IPS-NIHi7 (cell line): ENCODE measurements around the gene CACNA1D.
"Not testable (repeated sequence)": the region's sequence is repeated elsewhere in the genome, so short reads cannot be mapped to it uniquely, and the experiment has no call there.

Source experiments
- DNase-seq: peaks from one replicate; pipeline ENCODE4 v3.0.0; 2012; ENCODE audit warnings: mixed read lengths; ENCODE audit errors: extremely low spot score

CACNA1D gene

DNA sequence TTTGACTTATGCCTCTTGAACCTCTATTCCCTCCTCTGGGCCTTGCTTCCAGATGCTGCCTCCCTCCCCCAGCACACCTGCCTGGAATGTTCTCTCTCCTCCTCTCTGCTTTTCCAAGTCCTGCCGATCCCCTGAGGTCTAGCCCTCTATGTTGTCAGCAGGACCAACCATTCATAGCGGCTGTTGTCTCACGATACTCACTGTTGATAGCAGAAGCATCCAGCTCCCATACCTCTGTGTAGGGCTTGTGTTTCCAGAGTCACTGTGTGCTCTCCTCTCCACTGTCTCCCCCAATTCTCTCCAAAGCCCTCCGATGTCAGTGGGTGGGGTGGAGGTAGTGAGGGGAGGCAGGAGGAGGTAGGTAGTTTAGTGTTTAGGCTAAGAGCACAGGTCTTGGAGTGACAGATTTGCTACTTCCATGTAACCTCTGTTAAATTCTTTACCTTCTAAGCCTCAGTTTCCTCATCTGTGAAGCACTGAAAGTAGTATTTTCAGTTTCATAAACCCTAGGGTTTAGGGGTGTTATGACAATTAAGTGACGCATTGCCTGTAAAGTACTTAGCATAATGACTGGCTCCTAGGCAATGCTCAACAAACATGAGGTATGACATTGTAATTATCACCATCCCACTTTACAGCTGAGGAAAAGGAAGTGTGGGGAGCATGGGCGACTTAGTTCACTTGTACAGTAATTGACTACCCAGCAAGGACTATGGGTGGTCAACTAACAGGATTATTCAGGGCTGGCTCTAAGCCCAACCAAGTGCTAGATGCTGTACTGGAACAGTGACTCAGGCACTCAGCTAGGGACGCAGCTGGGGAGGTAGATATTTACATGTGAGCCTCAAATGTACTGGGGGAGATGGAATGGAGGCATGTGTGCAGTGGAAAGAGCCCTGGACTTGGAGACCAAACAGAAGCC lies 122.8 kb downstream of the CACNA1D start:
- no peak for DNase-seq

DNA sequence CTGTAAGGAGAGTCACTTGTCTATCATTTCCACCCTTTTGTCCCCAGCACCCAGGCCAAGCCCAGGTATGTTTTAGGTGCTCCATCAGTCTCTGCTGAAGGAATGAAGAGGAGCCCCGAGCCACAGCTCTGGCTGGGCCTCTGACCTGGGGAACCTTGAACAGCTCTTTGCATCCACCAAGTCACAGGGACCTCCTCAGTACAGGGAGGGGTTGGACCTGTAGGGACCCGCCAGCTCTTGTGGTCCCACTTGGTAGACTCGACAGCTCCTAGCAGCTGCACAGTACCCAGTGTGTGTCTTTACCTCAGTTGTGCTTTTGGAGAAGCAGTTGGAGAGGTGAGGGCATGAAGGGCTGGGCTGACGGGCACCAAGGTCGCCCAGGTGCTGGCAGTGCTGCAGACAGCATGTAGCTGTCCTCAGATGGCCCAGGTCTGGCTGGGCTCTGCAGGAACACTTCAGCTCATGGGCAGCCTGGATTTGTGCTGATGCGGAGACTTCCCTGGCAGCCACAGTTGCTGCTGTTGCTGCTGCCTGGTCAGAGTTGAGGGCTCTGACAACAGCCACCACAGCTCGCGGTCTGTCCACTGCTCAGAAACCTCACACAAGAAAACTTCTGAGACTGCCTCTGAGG lies 123.6 kb downstream of the CACNA1D start:
- DNase-seq = no peak

DNA sequence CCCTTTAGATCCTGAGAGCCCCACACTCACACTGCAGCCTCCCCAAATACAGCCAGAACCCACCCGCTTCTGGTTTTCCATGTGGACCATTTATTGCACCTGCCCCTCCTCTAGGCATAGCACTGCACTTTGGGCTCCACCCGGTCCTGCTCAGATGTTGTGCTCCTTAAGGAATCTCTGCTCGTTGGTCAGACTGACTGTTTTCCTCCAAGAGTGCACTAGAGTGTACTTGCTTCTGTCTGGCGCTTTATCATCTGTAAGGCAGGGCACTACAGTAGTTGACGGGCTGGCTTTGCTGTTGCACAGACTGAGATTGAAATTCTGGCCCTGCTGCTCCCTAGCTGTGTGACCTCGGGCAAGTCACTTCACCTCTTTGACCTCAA lies 124.1 kb downstream of the CACNA1D start:
- DNase-seq = no peak

DNA sequence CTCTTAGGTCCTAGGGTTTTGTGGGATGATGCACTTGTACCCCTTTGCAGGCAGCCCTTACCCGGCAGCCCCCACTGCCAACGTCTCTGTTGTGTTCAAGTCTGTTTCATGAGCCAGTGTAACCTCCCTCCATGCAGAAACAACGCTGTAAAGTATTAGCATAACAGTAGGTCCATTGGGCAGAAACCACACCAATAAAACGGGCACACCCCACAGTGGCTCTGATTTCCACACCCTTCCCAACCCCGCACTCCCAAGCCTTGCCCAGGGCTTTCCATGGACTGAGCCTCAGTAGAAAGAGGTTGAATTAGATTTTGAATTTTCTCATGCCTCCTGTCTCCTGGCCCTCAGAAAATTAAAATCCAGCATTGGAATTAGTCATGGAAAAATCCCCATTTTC lies 124.5 kb downstream of the CACNA1D start:
- DNase-seq = no peak

DNA sequence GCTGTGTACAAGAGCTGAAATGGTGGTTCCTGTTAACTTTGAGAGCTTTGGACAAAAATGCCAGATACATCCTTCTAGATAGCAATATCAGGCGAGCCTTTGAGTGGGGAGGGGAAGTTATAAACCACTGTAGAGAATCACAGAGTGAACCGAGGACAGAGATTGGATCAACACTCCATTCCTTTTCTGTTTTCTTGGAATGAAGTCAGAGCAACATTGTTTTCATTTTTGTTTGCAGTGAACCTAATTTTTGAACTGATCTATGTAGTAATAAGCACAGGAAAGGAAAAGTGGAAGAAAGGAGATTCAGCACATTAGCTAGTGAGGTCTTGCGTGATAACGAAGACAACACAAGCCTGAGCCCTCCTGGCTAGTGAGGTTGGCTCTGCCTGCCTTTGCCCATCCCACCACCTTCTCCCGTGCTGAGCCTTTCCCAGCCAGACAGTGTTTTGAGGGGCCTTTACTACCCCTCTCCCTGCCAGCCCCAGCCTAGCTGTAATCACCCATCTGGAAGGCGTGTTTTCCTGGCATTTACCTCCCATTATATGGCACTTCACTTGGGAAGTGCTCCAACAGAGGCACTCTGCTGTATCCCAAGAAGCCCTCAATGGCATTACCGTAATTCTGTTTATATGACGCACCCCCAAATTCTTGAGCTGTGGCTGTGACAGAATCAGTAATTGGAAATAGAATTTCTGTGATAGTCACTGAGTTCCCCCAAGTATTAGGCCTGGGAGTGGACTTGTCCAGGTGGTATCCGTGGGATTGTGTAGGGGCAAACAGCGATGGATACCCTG lies 129.8 kb downstream of the CACNA1D start:
- DNase-seq = peak; percentile 10

DNA sequence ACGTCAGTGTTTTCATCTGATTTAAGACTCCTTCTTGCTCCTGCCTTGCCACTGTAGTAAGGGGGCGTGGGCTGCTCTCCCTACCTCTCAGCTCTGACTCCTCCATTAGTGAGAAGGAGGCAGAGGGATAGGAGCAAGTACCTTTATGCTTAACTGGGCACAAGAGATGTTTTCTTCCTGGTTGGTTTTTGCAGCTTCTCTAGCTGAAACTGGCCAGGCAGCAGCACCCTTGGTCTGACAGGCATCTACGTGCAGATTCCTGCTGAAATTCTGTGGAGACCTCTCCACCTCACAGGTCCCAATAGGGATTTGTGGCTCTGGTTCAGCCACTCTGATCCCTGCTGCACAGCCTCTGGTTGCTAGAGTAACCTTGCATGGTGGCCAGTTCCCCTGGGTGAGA lies 132.5 kb downstream of the CACNA1D start:
- DNase-seq = no peak

DNA sequence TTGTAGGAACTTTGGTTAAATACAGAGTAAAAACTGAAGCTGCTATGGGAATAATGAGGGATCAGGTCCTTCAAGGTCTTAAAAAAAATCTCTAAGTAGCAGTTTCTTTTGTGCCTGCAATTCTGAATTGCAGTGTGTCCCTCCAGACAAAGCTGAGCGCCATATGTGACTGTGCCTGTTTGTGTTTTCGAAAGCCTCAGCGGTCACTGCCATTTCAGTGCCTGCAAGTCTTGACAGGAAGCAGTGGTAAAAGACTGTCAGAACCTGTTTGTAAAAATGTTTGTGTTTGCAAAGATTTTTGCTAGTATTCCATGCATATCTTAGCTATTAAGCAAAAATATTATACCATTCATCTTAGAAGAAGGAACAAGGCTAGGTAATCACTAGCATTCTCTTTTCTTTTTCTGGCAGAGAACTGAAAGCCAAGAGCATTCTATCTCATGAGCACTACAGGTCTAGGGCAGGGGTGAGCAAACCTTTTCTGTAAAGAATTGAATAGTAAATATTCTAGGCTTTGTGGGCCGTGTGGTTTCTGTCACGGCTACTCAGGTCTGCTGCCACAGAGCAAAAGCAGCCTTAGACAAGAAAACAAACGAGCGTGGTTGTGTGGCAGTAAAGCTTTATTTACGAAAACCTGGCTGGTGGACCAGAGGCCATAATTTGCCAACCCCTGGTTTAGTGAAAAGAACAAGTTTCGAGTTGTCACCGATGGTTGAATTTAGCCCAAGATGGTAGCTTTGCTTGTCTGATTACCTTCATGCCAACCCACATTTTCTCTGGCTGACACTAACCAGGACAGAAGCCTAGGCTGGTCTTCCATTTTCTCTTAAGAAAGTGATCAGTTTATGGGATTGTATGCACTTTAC lies 134.4 kb downstream of the CACNA1D start:
- DNase-seq = no peak

DNA sequence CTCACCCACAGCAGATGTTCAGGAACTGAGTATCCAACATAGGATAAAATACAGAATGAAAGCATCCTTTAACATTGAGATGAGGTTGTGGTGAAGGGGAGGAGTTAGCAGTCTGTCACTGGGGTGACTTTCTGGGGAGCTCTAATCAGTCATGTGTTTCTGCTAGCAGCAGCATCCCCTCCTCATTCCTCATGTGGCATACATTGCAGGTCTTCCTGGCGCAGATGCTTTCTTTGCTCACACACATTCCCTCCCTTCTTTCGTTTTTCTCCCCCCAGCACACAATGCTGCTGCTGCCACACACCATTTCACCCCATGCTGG lies 135.0 kb downstream of the CACNA1D start:
- no peak for DNase-seq

DNA sequence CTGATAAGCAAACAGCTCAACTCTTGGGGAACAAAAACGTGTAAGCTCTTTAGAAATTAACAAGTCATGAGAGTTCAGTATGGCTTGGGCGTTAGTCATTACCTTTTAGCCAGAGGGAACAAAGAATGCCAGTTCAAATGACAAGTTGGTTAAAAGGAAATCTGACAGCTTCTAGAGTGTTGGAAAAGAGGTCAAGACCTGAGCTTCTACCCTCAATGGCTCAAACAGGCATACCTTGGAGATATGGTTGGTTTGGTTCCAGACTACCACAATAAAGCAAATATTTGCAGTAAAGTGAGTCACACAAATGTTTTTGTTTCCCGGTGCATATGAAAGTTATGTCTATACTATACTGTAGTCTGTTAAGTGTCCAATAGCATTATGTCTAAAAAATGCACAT lies 136.1 kb downstream of the CACNA1D start:
- DNase-seq = no peak

DNA sequence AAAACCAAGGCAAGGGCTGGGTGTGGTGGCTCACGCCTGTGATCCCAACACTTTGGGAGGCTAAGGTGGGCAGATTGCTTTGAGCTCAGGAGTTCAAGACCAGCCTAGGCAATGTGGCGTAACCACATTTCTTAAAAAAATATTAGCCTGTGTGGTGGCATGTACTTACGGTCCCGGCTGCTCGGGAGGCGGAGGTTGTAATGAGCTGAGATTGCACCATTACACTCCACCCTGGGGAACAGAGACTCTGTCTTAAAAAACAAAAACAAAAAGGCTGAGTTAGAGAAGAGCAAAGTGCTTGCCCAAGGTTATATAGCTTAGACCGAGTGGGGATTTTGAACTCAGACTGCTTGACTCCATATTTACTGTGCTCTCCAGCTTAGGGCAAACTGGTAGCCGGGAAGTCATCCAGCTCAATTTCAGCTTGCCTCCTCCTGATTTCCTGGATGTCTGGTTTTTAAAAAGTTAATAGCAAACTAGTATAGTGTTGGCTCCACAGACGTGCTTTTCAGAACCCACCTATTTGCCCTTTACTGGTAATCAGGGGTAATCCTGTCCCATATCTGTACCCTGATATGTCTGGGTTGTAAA lies 138.9 kb downstream of the CACNA1D start:
- no peak for DNase-seq

DNA sequence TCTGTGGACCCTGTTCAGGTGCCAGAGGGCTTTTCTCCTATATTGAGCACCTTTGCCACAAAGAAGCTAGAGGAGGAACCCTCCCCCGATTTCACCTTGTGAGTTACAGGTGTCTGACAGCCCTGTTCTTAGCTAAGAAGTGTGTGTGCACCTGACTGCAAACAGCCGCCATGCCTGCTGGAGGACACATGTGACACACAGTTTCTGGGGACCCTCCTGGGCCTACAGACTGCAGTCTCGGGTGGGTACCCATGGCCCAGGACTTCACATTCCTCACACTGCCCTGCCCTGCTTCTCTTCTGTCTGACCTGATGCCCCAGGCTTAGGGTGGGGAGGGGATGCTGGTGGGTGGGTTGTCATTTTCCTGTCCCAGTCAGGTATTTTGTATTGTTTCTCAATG lies 140.6 kb downstream of the CACNA1D start:
- DNase-seq = peak; percentile 6

DNA sequence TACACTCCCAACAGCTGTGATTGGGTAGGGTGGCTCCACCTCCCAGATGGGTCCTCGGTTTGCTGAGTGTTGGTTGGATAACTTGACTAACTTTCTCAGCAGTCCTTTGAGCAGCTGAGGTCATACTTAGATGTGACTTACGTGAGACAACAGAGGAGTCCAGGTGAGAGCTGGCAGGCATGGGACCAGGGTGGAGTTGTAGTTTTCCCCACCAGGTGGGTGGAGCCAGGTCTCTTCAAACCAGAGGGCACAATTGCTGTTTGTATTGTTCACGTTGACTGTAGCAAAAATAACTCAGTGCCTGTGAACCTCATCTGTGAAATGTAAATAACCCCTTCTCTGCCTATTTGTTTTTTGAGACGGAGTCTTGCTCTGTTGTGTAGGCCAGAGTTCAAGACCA lies 144.4 kb downstream of the CACNA1D start:
- DNase-seq = not testable (repeated sequence)

DNA sequence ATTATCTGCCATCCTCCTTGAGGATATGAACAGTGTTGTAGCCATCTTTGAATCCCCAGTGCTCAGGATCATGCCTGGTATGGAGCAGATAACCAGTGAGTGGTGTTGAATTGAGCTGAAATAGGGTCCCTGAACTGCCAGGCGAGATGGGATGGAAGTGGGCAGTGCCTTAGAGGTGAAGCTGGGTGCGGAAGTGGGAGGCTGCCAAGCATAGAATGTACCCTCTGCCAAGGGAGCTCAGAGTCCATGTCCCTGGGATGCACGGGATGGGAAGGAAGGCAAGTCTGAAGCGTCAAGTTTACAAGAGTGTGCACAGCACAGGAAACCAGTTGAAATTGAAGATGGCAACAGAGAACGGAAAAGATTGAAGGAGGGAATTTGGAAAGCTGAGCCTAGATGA lies 147.0 kb downstream of the CACNA1D start:
- DNase-seq = peak; percentile 5

DNA sequence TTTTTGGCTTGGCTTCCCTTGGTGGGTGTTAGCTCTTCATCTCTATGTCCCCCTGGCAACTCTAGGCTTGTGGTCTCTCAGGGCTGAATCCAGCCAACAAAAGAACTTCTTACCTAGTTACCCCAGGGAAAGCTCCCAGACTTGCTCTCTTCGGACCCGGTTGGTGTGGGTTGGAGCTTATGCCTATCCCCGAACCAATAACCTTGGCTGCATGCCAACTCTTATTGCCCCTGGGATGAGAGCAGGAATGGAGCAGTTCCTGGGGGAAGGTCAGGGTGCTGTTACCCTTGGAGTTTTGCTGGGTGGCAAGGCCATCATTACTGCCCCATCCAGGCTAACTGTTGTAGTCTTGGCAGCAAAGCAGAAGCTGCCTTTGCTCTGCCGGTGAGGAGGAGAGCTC lies 147.8 kb downstream of the CACNA1D start:
- DNase-seq = no peak

DNA sequence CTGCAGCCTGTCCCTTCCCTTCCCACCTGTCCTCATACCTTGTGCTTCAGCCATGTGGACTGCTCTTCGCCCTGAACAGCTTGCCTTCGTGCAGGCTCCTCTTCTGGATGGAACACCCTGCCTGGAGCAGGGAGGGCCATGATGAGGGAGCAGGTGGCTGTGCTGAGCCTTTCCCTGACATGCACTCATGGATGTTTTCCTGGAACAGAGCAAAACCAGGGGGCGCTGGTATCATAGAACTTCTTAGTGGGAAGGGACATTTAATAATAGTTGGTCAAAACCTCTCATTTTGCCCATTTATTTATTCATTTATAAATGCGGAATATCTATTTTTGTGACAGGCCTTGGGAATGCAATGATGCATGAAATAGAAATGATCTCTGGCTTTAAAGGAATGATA lies 149.3 kb downstream of the CACNA1D start:
- DNase-seq = peak; percentile 39

DNA sequence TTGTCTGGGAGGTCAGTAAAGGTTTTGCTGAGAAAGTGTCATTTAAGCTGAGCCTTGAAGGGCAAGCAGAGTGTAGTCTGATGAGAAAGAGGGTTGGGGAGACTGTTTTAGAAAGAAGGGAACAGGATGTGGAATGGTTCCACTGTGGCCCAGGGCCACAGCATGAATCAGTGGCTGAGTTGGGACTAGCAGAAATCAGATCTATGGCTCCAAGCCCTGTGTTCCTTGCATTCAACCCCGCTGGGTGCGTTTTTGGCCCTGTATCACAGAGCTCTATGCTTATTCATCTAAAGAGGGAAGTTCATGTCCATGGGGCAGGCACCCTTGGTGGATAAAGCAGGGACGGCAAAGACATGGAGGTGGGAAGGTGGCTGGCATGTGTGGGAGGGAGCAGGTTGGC lies 151.3 kb downstream of the CACNA1D start:
- no peak for DNase-seq

DNA sequence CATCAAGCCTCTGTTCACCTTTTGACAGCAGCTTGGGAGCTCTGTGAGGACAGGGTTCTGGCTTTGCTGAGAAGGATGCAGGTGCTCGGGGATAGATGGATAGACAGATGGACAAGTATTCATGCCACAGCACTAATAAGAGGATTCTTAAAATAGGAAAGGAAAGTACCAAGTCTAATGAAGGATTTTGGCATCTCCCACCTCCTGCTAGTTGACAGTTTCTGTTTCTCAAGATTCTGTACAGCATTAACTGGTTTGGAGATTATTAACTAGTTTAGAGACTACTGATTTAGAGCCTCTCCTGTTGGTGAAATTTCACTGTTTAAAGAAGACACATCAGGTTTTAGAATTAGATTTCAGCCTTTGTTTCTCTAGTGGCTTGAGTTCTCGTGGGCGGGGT lies 152.3 kb downstream of the CACNA1D start:
- no peak for DNase-seq

DNA sequence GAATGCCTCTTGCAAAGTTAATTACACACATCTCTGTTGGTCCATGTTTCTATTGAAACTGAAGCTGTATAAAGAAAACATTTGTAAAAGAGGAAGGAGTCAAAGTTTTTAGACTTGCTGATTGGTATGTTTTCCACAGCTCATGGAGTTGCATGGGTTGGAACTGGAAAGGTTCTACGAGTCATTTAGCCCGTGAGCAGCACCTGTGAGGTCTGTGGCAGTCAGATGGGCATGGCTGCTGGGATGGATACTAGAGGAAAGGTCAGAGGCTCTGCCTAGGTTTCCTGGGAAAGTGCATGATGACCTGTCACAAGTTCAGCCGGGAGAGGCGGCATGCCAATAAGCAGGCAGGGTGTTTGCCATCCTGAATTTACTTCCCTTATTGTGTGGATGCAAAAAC lies 155.4 kb downstream of the CACNA1D start:
- no peak for DNase-seq

DNA sequence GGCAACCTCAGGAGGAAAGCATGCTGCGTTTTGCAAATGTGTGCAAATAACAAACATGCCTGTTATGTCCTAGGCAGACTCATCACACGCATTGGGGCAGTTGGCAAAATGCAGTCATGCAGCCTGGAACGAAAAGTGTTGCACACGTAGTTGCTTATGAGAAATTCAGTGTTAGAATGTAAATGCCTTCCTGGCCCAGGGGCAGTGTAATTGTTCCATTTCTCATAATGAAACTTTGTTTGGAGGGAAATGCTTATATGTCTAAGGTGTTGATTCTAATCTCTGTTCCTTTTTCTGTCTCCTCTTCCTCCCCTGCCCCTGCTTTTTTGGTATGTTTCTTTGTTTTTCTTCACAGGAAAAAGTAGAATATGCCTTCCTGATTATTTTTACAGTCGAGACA lies 156.0 kb downstream of the CACNA1D start:
- no peak for DNase-seq

DNA sequence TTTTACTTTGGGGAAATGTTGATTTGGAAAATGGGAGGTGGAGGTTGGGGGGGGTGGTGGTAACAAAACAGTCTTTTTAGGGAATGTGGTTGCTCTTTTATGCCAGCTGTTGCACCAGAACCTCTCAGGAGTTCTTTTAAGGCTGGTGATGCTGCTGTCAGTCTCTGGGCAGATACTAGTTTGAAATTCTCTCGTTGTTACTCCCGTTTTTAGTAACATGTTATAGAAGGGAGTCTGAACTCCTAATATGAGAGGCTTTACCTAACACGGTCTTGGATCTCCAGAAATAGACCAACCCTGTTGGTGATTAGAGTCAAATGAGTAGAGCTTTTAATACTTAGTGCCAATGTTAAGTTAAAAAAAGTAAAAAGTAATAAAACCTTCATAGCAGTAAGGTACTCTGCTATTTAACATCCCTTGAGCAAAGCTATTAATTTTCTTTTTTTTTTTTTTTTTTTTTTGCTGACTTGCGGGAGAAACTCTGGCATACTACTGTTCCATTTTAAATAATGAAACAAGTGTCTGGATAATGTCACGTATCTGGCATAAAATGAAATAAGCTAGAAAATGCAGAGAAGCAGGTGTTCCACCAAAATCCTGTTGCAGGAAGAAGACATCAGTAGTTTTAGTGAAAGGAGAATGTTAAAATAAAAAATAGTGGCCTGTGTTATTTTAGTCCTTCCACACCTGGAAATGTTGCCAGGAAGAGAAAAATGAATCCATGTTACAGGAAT lies 156.7 kb downstream of the CACNA1D start:
- no peak for DNase-seq

DNA sequence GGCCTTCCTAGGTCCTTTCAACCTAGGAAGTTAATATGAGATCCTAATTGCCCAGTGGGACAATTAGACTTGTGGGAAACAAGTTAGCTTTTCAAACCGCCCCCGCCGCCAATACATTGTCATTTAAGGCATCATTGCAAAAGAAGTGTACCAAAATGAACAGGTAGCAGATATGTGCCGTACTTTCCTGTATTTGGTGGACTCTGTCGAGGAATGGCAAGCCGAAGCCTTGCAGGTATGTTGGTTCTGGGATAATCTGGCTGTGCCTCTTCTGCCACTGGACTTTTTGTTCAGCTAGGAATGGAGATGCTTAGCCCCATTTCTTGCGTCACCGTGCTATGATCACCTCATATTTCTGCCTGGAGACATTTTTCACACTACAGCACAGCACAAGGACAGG lies 157.5 kb downstream of the CACNA1D start:
- DNase-seq = no peak
